Kidney glomerular epithelial cell (primary cell): Measurements from ENCODE around the gene GRAMD4.

Experiments used
- DNase-seq: peaks from one replicate; lab custom pipeline; 2025; lab: John Stamatoyannopoulos, UW

Gene GRAMD4, protein sequence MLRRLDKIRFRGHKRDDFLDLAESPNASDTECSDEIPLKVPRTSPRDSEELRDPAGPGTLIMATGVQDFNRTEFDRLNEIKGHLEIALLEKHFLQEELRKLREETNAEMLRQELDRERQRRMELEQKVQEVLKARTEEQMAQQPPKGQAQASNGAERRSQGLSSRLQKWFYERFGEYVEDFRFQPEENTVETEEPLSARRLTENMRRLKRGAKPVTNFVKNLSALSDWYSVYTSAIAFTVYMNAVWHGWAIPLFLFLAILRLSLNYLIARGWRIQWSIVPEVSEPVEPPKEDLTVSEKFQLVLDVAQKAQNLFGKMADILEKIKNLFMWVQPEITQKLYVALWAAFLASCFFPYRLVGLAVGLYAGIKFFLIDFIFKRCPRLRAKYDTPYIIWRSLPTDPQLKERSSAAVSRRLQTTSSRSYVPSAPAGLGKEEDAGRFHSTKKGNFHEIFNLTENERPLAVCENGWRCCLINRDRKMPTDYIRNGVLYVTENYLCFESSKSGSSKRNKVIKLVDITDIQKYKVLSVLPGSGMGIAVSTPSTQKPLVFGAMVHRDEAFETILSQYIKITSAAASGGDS

DNA sequence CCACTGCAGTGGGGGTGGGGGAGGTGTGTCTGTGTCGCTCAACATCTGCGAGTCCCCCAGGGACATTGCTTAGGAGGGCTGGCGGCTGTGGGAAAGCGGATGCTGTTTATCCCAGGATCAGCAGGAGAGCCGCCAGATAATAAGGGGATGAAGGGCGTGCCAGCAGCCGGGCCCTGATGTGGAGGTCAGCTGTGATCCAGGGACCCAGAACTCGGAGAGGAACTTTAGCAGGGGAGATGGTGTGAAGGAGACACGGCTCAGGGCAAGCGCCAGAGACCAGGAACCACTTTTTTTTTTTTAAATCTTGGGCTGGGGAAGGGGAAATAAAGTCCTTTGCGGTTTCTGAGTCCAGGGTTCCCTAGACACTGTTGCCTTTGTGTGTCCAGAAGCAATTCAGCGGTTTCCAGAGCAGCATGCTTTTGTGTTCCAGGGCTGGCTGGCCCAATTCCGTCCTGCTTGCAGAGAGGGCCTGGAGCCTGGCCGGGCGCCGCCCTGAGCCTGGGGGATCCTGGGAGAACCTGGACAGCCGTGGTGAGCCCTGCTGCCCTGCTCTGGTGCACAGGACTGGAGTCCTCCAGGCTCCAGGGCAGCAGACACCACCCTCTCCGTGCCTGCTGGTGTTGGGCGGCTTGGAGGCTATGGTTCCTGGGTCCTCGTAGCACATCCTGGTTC lies at the start of gene GRAMD4:
Gene GRAMD4, plus strand, starts transcription at position 557 of the 672 bp plus-strand sequence. CDS start 6,414 bp downstream, outside the sequence.
- no peak for DNase-seq

DNA sequence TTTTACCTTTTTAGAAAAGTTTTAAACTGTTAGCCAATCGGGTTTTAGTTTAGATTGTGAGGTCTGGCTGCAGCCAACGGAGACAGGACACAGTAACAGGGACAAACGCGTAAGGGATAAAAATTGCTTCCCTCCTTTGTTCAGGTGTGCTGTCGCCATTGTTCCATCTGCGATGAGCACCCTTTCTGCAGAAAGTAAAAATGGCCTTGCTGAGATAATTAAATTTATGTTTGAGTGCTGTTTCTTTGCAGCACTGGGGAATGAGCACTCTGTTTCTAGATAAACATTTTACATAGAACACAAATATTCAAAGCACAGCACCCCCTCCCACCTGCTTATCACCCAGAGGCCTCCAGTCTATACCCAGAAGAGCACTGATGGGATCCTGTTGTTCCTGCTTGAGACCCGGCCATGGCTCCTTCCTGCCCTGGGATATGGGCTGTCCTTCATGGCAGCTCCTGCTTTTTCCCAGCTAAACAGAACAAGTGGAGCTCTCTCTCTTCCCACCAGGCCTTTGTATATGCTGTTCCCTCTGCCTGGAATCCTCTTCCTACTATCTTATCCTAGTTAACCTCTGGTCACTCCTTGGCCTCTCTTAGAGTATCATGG lies 48.4 kb upstream of the GRAMD4 start:
- DNase-seq: no peak

DNA sequence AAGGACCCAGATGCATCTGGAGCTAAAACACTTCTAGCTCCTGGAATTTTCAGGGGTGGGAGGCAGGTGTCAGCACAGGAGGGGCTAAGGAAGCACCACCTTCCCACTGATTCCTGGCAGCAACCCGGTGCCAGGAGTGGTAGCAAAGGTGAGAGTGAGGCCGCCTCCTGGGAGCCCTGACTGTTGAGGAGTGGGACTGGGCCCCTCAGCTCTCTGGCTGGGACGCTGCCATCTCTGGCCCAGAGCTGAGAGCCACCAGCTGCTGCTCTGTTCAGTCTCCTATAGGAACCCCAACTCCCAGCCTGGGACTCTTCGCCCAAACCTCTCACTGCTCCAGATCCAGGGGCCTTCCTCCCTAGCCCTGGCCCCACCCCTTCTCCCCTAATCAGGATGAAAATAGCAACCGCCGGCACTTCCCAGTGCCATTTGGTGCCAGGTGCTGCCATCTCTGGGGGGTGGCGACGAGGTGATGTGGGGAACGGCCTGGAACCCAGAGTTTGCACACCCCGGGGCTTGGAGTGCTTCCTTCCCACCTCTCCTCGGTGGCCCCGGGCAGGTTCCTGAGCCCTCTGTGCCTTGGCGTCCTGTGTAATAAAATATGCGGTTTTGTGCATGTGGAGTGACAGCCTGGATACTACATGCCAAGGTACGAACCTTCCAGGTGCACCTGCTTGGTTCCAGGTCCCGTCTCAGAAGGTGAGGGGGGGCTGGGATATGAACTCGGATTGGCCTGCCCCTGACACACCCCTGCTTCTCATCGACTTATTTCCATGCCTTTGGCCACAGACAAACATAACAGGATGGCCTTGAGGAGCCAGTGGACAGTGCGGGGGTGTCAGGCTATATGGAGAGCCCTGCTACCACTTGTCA lies 47.0 kb upstream of the GRAMD4 start:
- DNase-seq: no peak

DNA sequence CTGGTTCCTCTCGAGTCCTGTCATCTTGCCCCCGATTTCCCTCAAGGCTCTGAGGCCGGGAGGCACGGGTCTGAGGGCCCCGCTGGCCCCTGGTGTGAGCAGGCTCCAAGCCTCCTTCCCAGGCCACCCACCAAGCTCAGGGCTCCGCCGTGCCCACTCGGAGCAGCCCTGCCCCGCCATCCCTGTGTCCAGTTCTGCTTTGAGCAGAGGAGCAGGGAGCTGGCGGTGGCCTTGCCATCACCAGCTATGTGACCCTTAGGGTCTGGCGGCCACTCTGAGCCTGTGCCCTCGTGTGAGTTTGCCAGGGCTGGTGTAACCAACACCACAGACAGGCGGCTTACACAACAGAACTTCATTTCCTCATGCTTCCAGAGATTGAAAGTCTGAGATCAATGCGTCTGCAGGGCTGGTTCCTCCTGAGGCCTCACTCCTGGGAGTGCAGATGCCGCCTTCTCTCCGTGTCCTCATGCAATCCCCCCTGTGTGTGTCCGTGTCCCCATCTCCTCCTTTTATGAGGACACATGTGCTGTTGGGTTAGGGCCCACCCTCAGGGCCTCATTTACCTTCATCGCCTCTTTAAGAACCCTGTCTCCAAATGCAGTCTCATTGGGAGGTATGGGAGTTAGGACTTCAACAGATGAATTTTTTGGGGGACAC lies 46.3 kb upstream of the GRAMD4 start:
- no peak for DNase-seq

DNA sequence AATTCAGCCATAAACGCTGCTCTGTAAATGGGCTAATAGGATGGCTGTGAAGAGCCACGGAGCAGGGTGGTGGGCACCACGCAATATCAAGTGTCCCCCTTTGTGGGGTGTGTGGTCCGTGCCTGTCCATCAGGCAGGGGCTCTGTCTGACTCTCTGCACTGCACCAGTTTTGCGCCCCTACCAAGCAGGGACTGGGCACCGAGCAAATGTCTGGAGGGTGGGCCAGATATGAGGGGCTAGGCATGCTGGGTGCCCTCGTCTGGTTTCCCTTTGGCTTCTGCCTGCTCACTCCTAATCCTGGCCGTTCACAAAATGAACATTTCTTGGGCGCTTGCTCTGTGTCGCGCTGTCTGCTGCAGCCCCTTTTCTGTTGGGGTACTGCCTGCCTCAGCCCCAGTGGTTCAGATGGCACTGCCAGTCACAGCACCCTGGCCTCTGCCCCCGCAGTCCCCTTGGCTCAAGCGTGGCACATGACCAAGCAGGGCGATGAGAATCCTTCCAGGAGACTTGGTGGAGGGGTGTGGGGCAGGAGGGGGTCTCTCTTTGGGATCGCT lies 45.7 kb upstream of the GRAMD4 start:
- DNase-seq: no peak

DNA sequence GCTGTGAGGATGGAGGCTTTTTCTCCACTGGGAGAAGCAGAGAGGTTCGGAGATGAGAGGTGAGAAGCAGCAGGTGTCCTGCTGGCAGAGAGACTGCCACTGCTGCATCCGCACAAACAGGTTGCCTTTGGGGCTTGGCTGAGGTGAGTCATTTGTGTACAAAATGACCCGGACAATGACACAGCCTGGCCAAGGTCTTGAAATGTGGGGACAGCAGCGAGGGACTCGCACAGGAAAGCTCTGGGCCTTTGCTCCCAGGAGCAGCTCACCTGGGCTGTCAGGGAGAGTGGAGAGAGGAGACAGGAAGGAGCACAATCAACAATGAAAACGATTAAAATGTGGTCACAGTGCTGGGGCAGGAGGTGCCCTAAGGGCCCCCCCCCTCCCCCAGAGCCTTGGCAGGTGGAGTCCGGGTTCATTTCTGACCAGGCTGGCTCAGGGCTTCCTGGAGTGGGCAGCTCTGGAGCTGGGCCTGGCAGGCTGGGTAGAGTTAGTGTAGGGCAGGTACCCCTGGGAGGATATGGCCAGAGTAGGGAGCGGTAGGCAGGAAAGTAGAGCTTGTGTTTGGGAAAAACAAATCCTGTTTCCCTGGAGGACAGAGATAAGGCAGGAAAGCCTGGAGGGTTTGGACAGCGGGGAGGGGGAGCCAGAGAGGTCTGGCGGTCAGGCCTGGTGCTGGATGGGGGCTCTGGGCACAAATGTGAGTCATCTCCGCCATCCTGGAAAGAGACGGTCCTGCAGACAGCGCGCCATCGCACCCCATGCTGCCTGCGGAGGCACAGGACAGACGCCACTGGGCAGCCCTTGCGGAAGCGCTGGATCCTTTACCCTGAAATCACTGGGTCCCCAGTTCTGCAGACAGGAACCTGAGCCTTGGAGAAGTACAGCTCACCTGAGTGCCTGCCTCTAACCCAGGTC lies 44.9 kb upstream of the GRAMD4 start:
- DNase-seq: no peak

DNA sequence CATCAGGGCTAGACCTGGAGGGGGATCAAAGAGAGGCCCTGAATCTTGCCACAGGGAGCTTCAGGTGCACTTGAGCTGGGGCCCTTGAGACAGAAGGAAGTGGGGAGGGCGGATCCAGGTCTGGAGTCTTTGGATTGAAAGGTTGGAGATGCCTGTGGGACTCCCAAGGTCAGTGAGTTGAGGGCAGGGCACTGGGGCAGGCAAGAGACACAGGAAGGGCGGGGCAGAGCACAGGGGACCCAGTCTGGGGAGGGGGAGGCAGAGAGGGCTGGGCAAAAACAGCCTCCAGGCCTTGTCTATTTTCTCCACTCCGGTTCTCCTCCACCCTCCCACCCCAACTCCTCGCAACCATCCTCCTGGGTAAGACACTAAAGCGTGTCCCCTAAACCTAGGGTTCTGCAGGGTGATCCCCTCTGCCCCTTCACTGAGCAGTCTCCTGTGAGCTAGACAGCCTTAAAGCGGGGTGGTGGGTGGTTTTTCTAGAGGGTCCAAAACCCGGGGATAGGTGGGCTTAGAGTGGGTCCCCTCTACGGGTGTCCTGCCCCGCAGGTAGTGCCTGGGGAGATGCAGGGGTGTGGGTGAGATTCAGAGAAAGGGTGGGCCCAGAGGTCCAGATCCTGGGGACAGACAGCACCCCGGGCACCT lies 44.2 kb upstream of the GRAMD4 start:
- DNase-seq: no peak

DNA sequence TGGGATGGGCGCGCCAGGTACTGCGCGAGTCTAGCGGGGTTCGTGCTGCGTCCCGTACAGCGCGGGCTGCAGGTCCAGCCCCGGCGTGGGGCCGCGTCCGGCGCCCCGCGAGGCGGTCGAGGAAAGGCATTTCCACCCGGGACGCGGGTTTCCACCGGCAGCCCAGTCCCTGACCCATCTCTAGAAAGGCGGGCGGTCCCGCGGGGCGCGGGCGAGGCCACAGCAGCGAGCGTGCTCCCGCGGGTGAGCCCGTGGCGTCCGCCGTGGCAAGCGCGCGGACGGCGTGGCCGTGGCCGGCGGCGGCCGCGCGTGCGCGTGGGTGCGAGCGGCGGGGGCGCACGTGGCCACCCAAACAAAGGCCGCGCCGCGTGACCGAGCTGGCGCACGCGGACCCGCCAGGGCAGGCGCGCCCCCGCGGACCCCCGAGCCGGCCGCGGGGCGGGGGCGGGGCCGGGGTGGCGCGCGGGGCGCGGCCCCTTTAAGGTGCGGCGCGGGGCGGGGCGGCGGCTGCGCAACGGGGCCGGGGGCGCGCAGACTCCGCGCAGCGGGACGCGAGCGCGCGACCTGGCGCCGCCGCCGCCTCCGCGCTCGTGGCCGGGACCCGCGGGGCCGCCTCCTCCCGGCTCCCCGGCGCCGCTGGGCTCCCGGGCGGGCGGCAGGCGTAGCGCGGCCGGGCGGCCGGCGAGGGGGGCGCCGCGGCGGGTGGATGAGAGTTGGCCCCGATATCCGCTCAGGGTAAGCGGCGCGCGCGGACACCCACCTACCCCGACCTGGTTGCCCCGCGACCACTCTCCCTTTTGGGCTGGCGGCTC lies 43.4 kb upstream of the GRAMD4 start:
- no peak for DNase-seq

DNA sequence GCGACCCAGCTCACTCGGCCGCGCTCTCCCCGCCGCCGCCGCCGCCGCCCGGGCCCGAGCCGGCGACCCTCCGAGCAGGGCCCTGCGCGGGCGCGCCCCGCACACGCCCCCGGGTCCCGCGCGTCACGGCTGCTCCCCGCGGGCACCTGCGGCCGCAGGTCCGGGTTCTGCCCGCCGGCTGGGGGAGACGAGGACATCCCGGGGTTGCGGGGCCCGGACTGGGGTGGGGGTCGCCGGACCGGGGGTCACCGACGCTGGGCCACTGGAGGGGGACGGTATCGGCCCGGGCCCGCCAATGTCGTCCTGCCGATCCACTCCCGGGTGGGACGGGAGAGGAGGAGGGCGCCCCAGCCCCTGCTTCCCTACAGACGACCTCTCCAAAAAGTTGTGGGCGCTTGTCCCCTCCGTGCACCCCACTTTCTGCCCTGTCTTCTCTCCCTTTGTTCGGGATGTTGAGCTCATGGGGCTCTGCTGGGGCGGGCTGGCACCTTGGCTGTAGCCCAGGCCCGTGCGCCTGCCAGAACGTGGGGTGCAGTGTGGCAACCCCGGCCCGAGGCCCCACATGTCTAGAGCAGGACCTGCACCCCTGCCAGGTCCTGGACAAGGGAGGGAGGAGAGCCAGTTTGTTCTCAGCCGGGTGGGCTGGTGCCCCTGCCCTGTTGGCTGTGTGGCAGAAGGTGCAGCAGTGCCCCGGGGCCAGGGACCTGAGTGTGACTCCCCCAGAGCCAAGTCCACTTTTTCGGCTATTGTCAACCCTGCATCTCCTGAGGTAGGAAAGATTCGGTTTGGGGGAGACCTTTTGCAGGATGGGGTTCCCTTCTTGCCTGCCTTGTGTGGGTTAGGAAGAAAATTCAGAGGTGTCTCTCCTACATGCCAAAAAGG lies 42.6 kb upstream of the GRAMD4 start:
- DNase-seq: no peak

DNA sequence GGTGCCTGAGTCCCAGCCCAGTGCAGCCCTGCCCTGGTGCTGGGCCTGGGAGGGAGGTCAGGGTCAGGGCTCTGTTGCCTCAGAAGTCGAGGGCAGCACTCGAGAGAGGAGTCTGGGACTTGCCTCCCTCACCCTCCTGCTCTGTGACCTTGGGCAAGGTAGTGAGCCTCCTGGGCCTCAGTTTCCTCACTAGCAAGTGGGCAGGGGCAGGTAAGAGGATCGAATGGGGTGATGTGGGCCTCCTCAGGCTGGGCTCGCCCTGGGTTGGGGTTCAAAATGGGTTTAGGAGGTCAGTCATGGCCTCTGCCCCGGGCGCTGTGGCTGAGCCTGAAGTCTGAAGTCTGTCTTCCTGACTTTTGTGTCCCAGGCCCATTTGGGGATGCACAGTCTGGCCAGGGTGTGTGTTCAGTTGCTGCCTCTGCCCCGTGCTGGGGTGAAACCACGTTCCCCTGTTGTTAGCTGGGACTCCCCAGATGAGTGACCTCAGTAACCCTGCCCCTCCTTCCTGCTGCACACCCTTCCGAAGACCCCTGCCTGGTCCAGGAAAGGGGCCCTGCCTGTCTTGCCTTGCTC lies 41.8 kb upstream of the GRAMD4 start:
- DNase-seq: no peak

DNA sequence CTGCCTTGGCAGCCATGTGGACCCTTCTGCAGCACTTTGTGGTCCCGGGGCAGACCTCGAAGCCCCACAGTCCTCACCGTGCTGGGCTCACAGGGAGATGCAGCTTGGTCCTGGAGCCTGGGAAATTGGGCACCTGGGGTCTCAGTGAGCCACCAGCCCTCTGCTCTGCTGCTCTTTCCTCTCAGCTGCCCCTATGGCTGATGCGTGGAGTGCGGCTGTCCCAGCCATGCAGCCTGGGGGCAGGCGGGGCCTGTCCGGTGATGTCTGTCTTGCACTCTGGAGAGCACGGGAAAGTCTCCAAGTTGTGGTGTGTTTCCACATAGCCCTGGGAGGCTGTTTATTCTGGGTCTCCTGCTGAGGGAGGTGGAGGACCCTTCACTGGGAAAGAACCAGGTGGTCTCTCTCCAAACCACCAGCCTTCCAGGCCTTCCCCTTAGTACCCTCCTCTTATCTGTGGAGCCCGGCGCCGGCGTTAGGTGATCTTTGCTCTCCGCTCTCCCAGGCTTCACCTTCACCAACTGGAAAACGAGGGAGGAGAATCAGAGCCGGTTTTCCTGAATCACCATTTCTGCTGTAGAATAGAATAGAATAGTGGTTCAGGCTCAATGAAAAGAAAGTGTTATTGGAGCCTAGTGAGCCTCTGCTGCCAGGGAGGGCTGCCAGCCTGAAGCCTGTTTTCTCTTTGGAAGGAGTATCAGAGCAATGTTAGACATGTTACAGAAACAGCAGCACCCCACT lies 41.2 kb upstream of the GRAMD4 start:
- DNase-seq: no peak

DNA sequence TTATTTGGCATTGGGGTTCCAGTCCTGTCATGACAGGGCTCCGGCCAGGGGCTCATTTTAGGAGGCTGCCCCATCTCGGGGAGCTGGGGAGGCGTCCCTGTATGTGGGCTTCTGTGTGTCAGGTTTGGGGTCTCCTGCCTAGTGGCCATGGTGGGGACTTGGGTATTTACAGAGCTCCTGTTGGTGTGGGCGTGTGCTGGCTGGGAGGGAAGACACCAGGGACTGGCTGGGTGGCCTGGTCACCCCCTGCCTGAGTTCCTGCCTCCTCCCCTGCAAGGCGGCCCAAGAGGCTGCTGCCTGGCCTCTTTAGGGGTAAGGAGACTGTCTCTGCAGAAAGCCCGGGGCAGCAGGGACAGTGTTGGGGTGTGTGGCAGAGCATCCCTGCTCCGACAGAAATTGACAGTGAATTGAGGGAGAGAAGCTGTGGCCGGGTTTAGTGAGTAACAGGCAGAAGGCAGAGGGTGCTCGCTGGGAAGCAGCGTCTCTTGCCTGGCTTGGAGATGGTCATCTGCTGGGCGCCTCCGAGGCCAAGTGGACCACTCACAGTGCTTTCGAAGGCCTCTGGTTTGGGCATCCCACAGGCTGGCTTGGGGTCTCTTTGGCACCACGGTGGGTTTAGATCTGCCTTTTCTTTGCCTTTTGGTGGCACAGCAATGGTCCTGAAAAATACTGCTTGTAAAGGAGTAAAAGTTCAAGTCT lies 40.3 kb upstream of the GRAMD4 start:
- no peak for DNase-seq

DNA sequence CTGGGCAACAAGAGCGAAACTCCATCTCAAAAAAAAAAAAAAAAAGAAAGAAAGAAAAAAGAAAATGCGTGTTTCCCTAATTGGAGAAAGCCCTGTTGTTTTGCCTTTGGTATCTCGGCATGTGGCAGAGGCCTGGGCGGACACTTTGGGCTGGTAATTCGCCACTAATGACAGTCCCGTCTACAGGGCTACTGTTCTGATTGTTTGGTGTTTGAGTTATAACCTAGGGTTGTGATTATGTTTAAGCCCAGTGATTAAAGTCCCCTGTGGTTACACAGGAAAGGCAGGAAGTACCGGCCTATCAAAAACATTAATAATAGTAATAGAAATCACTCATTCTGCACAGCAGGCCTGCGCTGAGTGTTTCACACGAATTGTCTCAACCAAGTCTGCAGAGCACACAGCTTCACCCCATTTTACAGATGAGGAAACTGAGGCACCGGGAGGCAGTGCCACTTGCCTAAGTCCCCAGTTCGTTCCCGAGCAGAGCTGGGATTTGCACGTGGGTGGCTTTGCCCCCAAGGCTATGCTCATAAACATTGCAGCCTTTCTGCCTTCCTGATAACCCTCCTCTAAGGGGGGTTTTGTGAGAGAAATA lies 39.1 kb upstream of the GRAMD4 start:
- DNase-seq: no peak

DNA sequence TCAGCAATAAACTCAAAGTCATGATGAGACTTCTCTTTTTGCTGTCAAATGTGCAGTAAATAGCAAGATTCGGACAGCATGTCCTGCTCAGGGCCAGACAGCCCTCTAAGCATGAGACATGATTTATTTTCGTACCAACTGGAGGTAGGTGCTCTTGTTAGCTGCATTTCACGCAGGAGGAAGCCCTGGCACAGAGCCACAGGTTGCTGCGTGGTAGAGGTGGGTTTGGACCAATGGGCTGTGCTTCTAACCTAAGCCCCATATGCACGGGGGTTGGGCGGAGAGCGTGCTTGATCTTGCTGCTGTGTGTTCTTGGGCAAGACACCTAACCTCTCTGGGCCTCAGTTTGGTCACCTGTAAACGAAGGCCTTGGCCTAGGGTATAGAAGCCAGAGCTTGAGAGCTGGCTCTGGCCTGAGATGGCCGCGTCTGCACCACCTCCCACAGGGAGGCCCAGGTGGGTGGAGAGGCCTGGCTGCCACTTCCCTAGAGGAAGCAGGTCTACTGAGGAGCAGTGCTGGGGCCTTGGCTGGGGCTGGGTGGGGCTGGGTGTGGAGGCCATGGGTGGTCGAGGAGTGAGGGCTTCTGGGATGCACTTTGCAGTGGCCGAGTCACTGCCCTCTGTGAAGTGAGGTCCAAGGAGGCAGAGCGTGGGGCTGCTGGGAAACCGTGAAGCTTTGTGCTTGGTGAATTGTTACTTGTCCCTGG lies 38.5 kb upstream of the GRAMD4 start:
- no peak for DNase-seq
